ENCODE data around the gene DNASE1L3.

DNASE1L3 gene

DNA sequence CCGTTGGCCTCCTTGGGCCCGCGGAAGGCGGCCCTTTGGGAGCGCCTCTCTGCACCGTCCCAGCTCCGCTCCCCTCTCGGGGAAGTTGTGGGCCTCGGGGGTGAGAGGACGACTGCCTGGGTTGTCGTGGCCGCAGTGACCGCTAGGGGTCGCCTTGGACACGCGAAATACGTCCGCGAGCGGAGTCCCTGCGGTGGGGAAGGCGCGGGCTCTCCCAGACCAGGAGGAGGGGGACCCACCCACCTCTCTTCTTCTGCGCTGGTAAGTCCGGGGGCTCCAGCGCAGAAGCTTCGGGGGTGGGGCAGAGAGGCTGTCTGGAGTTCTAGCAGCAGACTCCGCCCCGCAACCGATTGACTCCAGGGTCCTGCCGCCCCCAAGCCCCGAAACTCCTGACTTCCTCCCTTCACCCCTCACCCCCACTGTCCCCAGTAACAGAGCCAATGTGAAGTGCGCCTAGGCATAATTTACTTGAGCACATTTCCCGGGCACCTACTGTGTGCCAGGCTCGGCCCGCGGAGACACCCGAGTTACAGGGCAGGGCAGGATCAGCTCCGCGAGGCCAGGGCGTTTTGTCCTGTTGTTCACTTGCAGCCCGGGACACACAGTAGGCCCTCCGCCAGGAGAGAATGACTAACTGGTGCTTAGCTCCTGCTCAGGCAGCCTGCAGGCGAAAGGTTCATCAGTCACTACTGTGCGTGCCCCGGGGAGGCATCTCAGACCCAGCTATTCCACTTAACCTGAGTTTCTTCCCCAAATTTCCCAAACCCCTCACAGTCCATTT lies 32.8 kb downstream of the DNASE1L3 start:
- peak; percentile 87 for DNase-seq

DNA sequence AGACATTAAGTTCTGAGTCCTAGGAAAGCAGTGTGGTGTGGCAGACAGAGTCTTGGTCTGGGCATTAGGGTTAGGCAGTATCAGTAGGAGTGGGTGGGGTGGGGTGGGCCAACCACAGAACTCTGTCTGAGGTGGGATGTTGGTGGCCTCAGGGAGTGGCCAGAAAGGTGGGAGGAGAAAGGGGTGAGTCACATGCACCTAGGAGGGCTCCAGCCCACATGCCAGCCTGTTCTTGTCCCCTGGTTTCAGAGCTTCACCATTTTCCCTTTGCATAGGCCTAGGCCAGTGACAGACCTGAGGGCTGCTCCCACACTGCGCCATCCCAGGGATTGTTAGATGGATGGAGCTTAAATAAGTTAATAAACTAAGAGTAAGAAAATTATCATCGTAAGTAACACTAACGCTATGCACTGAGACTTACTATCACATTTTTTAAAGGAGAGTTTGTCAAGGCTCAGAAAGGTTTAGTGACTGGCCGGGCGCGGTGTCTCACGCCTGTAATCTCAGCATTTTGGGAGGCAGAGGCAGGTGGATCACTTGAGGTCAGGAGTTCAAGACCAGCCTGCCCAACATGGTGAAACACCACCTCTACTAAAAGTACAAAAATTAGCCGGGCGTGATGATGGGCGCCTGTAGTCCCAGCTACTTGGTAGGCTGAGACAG lies 33.8 kb downstream of the DNASE1L3 start:
- DNase-seq: no peak

DNA sequence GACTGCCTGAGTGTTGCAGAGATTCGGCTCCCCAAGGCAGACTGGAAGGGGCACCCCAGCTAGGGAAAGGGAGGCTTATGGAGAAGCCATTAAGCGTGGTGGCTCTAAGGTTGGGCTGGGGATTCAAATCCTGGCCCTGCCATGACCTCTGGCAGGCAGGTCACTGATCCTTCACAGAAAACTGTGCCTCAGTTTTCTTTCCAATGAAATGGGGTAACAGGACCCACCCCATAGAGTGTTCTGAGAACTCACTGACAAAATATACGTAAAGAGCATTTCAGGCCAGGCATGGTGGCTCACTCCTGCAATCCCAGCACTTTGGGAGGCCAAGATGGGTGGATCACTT lies 34.6 kb downstream of the DNASE1L3 start:
- no peak for DNase-seq

DNA sequence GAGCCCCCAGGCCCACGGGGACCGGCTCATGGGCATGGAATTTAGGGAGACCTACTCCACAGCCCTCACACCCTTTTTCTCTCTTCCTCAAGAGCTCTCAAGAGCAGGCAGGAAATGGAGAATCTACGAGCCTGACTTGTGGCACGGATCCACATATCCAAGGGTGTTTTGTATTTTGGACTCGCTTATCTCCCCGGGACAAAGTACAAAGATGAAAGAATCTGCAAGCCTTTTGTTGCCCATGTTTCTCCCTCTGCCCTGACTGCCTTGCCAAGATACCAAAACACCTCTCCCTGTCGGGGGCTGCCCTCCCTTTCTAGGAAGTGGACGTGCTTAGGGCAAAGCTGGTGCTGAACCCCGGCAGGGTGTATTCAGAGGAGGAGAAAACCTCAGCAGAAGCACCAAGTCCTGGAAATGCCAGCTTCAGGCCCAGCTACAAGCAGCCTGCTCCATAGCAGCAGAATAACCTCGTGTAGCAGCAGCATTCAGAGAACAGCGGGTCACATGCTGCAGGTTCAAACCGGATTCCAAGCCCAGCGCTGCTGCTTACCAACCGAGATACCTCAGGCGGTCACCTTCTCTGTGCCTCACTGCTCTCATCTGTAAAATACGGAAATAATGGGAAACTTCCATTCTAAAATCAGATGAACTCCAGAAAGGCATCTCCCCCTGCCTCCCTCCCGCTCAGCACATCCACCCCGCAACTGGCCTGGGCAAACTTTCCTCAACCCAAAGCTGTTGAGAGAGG lies 35.2 kb downstream of the DNASE1L3 start:
- no peak for DNase-seq

DNA sequence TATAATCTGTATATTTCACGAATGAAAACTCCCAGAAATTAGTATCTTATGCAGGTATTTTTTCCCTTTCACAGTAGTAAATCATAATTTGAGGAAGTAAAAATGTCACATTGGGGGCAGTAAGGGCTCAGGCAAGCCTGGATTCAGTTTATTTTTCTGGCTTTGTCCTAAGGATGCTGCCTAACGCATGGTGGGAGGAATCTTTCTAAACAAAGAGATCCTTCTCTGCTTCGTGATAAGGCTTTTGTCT lies 35.7 kb downstream of the DNASE1L3 start:
- DNase-seq: no peak

DNA sequence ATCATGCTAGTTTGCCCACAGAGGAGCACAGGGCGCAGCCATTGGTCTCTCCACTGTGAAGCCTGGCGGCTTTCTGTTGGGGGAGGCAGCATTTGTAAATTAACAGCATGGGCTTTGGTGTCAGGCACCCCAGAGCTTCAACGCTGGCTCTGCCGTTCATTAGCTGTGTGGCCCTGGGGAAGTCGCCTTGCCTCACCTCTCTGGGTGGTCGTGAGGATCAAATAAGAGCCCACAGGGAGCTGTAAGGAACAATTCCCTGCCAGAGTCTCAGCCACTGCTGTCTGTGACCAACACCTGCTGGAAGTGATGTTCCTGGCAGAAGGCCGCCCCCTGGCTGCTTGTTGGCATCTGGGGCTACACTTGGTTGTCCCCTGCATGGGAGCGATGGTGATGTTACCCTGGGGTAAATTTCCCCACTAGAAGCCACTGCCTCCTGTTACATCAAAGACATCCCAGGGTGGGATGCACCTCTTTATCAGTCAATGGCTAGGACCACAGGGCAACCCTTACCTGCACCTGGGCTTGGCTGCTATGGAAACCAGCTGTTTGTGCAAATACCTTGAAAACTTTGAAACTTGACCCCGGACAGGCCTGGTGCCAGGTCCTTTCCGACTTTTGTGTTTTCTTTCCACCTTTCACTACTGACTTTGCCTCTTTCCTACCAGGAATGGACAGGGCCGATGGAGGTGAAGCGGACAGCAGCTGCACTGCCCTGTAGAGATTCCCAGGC lies 36.9 kb downstream of the DNASE1L3 start:
- peak; percentile 18 for DNase-seq

DNA sequence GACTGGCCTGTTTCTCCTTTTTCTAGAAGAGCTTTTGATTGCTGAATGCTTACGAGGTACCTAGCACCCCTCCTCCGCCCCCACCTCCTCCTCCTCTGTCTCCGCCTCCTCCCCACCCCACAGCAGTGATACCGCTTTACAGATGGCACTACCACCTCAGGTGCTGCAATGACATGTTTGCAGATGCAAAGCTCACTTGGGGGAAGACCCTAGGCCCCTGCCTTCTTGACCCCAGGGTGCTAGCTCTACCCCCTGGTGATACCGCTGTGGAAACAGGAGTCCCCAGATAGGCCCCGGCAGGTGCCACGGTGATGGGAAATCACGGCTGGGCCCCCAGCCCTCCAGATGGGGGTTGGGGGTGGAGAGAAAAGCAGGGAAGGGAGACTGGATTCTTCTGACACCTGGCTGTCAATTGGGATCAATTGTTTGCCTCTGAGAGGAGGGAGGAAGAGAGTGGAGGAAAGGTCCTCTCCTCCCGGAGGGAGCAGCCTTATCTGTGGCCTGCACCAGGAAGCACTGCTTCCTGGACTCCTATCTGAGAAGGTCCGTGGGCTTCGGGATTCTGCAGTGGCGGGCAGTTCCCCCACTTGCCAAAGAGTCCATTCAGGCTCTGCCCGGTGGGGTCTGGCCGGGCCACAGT lies 37.6 kb downstream of the DNASE1L3 start:
- no peak for DNase-seq

DNA sequence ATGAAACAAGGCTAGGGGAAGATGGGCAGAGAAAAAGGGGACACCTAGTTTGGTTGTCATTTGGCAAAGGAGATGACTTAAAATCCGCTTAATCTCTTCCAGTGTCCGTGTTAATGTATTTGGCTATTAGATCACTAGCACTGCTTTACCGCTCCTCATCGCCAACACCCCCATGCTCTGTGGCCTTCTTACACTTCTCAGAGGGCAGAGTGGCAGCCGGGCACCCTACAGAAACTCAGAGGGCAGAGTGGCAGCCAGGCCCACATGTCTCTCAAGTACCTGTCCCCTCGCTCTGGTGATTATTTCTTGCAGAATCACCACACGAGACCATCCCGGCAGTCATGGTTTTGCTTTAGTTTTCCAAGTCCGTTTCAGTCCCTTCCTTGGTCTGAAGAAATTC lies 39.6 kb downstream of the DNASE1L3 start:
- no peak for DNase-seq

DNA sequence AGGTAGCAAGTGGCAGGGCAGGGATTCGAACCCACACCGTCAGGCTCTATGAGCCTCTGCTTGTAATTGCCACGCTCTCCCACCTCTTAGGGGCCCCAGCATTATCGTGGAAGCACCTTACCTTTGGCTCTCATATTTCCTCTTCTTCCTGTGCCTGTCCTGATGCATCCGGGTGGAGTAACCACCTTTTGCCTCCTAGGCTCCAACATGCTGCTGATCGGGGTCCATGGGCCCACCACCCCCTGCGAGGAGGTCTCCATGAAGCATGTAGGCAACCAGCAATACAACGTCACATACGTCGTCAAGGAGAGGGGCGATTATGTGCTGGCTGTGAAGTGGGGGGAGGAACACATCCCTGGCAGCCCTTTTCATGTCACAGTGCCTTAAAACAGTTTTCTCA lies 40.4 kb downstream of the DNASE1L3 start:
- no peak for DNase-seq

DNA sequence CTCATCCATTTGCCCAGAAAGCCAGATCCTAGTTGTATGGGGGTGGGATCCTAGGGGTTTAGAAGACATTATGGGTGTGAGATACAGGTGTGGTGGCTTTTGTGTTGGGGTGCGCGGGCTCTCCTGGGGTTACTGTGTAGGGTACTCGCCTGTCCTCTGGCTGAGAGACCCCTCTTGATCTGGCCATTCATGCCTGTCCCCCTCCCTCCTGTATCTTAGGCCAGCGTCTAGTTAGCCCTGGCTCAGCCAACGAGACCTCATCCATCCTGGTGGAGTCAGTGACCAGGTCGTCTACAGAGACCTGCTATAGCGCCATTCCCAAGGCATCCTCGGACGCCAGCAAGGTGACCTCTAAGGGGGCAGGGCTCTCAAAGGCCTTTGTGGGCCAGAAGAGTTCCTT lies 41.4 kb downstream of the DNASE1L3 start:
- DNase-seq: no peak

DNA sequence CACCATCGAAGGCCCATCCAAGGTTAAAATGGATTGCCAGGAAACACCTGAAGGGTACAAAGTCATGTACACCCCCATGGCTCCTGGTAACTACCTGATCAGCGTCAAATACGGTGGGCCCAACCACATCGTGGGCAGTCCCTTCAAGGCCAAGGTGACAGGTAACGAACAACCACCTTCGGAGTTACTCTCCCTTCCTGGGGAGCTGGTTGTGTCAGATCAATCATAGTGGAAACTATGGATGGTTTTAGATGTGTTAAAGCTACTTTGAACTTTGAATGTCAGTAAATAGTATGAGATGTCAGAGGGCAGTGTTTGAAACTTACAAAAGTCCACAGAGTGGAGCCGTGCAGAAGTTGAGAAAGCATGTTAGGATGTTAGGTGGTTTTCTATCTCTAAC lies 42.3 kb downstream of the DNASE1L3 start:
- DNase-seq: no peak

DNA sequence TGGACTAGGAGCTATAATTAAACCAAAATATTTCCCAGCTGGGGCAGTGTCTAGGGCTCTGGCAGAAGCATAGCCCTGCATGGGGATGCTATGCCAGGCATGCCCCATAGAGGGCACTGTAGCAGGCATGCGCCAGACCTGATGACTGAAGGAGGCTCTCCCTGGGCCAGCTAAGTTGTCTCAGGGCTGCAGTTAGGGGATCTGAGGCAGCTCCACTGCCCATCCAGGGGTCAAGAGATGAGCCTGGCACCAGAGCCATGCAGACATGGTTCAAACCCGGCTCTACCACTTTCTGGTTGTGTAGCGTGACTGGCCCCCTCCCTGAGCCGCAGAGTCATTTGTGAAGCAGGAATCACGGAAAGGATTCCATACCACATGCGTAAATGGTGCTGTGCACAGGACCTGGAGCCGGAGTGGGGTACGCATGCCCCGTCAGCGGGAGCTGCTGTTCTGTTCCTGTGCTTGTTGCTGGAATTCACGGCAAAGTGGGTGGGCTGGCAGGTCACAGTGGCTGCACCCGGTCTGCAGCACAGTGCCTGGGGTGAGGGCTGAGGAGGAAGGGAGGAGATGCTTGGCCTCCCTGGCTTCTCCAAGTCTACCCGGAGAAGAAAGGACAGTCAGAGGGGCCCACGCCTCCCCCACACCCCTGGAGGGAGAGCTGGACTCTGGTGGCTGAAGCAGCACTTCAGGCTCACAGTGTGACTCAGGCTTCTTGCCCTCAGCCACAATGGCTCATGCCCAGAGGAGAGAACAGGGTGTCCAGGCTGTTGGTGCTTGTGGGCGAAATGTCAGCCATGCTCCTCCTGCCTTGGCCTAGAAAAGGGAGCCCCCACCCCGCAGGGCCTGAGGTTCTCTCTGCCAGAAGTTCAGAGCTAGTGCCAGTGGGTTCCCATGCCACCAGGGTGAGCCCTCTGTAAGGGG lies 43.1 kb downstream of the DNASE1L3 start:
- peak; percentile 51 for DNase-seq

DNA sequence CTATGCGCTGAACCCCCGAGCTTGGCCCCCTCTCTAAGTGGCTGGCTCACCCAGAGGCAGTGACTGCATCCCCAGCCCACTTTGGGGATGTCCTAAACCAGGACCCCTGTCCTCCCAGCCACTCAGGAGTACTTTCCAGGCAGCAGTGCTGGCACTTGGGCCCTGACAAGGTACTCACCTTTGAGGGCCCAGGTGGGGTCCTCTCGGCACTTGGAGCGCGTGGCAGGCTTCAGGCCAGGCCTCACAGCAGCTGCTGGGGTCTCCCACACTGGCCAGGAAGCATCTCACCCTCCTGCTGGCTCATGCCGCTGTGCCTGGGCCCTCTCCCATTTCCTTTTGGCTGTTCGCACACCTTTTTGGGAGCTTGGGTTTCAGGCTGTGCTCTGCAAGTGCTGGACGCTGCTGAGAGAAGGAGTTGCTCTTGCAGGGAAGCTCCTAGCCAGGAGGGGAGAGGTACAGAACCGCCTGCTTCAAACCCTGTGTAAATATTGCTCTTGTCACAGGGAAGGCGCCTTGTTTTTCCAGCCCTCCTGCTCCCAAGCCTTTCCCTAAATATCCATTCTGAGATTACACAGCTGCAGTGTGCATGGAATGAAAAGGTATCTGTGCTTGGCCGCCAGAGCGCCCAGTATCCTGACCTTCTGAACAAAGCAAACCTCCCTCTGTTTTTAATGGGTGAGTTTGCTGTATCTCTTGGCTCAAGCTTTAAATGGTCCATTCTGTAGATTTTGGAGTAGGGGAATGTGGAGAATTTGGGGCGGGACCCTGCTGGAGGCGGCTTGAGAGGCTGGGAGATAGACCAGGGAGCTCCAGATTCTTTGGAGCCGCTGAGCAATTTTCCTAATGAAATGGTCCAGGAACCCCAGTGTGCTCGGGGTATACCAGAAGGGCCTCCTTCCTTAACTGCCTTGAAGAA lies 45.6 kb downstream of the DNASE1L3 start:
- DNase-seq: no peak

DNA sequence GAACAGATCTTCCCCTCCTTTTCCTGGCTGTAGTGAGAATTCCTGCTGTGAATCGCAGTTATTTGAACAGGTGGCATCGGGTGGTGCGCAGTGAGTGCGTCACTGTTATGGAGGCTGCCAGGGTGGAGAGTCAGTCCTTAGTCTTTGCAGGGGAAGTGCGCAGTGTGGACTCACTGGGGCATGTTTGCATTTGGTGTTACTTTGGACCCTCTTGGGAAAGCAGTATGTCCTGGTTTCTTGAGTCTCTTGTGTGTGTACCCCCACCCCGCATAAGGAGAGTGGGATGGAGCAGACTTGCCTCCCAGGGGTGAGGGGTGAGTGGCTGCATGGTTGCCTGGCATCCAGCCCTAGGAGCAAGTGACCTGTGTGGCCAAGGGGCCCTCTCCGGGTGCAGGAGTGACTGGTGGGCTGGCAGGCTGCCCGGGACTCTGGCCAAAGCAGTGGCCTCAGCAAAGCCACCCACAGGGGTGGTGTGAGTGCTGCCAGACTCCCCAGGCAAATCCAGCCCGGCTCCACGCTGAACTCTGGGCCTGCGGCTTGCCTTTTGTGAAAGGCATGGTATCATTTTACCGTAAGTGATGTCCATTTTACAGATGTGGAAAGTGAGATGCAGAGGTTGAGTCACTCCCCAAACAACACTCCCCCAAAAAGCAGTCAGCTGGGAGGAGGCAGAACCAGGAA lies 46.4 kb downstream of the DNASE1L3 start:
- DNase-seq: no peak

DNA sequence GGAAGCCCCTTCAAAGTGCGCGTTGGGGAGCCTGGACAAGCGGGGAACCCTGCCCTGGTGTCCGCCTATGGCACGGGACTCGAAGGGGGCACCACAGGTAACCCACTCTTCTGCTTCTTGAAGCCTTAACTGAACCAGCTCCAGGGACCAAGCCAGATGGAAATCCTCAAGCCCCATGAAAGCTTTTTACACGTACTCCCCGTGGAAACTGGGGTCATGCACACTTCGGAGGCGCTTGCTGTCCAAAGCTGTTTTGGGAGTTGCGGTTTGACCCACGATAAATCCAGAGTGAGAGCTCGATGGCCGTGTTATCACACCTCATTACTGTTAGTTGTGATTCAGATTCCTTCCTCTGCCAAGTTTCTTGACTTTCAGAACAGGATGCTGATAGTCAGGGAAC lies 47.5 kb downstream of the DNASE1L3 start:
- DNase-seq: no peak

DNA sequence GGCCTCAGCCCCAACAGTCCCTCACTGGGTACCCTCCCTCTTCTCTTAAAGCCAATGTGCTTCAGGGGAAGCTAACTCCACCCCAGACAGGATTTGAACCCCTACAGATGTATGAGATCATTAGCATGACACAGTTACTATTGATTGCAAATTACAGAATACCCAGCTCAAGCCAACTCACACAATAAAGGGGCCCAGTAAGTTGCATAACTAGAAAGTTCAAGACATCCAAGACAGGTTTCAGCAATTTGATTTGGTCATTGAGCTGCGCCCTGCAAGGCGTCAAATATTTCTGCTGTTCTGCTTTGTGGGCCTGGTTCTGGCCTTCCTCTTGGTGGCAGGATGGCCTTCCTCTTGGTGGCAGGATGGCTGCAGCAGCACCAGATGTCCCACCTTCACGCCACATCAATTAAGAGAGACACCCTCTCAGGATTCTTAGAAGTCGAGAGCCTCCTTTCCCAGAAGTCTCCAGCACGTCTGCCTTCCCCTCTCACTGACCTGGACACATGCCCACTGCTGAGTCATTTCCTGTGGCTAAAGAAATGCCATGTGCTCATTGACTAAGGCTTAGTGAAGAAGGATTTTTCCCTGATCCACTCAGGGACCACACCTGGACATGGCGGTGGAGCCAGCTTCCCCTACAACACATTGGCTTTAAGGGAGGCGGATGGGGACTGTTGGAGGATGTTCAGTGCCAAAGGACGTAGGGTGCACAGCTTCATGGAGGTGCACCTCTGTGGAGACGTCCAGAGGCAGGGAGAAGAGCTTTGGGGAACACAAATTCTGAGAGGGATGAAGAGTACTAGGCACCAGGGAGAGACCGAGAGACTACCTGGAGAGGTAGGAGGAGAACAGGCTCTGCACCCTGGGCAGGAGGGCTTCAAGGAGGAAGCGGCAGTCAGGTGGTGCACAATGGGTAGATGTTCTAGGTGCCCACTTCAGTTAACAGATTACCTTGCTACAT lies 49.1 kb downstream of the DNASE1L3 start:
- DNase-seq: no peak

DNA sequence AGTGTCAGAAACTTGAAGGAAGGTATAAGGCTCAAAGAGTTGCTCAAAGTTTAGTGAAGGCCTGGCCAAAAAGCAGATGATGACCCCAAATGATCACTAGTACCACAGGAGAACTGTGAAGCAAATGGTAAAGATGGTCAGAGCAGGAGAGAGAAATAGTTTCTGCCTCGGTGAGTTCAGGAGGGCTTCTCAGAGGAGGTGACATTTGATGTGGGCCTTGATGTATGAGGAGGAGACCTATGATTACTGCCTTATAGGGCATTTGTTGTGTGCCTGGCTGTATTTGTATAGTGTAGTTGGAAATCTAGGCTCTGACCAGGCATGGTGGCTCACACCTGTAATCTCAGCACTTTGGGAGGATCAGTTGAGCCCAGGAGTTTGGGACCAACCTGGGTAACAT lies 50.4 kb downstream of the DNASE1L3 start:
- no peak for DNase-seq

DNA sequence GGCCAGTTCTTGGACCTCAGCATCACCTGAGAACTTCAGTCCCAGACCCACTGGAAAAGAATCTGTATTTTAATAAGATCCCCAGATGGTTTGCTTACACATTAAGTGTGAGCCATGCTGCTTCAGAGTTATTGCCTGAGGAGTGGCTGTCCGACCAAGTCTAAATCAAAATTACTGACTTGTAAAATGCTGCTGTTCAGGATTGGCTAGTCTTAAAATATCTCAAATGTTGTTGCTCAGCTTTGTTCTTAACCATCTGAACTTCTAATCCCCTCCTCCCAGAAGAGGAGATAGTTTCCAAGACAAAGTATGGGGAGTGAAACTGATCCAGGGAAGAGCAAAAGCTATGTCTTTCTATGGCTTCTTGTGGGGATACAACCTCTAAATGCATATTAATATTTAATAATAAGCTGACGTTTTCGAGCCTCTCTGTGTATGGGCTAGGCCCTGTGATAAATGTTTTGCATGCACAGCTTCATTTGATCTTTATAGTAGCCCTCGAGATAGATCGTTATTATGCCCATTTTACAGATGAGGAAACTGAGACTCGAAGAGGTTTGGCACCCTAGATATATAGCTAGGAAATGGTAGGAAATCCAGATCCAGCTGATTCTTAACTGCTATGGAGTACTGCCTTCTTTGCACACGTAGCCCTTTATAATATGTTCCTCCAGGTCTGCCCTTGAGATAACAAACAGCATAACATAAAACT lies 52.2 kb downstream of the DNASE1L3 start:
- DNase-seq: no peak
